ENCODE measurements around the gene RNF148. TPM values are rescaled to one million over a fixed set of nuclear protein-coding genes. Genes with fewer than 3 reads are reported as not detected.

Gene RNF148
- polyA plus RNA-seq, 2 of the 4 experiments (the other 2 are of a cell fraction), result not detected

DNA sequence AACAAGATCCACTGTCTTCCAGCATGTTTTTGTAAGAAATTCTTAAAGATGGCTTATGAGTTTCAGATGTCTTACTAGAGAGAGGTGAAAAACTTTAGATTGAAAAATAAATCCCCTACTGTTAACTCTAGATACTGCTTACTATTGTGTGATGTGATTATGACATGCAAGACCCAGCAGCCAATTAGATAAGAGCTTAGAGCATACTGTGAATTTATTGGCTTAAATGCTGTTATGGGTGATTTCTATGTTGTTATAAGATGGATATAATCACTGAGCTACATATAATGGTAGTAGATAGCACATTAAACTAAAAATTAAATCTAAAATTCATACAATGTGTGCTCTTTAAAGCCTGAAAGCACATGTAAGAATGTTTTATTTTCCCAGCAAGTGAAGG lies 3.7 kb downstream of the RNF148 start, which contains the start of gene RNF133 (continued):
- TF ChIP-seq, protein P1, sequence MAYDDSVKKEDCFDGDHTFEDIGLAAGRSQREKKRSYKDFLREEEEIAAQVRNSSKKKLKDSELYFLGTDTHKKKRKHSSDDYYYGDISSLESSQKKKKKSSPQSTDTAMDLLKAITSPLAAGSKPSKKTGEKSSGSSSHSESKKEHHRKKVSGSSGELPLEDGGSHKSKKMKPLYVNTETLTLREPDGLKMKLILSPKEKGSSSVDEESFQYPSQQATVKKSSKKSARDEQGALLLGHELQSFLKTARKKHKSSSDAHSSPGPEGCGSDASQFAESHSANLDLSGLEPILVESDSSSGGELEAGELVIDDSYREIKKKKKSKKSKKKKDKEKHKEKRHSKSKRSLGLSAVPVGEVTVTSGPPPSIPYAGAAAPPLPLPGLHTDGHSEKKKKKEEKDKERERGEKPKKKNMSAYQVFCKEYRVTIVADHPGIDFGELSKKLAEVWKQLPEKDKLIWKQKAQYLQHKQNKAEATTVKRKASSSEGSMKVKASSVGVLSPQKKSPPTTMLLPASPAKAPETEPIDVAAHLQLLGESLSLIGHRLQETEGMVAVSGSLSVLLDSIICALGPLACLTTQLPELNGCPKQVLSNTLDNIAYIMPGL (CRISPR knock-in tag; IDR thresholded peaks at IDR 0.05; ENCODE audit: borderline replicate concordance), result no peak
- TF ChIP-seq FOSB (CRISPR knock-in tag; IDR thresholded peaks at IDR 0.05) (no peak), PHF8 (IDR thresholded peaks at IDR 0.05; ENCODE audit: borderline replicate concordance, low read depth) (no peak)

DNA sequence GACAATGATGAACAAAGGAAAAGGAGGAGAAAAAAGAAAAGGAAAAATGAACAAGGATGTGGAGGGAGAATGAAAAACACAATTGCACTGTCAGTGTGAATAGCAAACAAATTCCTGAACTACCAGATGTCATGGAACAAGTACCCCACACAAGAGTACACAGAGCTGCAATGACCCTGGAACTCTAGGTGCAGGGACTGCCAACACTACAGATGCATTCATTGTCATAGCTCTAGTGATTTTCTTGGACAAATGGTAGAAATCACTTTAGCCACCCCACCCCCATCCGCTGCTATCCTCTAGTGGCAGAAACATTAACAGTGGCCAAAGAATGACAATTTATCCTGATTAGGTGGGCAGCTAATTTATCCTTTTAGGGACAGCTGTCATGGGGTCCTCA lies 6.9 kb downstream of the RNF148 start:
- ATAC-seq, result no peak
- no peak overlapping the region for H3K4me3 ChIP-seq
- WGBS (ENCODE audit: missing lambda C conversion rate), result 5% methylated on average over 1 of the region's 1 CpG
- ChIA-PET POLR2A (no interaction called here), CTCF (no interaction called here)
- H3K27ac ChIP-seq, result no peak overlapping the region
- no peaks in the 10 kb centered on the region for H3K9me3 ChIP-seq
- H3K4me2 ChIP-seq, result no peak overlapping the region
- FAIRE-seq, result no peak
- TF ChIP-seq MYC (IDR thresholded peaks at IDR 0.05; ENCODE audit: borderline replicate concordance, low read length), result no peak
- TF ChIP-seq, protein P1 (CRISPR knock-in tag; IDR thresholded peaks at IDR 0.05; ENCODE audit: borderline replicate concordance), result no peak
- TF ChIP-seq JUN (IDR thresholded peaks at IDR 0.05), result no peak
- TF ChIP-seq FOSL2 (IDR thresholded peaks at IDR 0.05), result no peak
- TF ChIP-seq FOSL2 (CRISPR knock-in tag; IDR thresholded peaks at IDR 0.05), result no peak
- TF ChIP-seq POLR2AphosphoS2 (conservative IDR thresholded peaks at IDR 0.05; ENCODE audit: low read length), result no peak
- TF ChIP-seq, protein P2, sequence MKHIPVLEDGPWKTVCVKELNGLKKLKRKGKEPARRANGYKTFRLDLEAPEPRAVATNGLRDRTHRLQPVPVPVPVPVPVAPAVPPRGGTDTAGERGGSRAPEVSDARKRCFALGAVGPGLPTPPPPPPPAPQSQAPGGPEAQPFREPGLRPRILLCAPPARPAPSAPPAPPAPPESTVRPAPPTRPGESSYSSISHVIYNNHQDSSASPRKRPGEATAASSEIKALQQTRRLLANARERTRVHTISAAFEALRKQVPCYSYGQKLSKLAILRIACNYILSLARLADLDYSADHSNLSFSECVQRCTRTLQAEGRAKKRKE (CRISPR knock-in tag; IDR thresholded peaks at IDR 0.05; ENCODE audit: low read depth), result no peak
- no peak for TF ChIP-seq FOSB (CRISPR knock-in tag; IDR thresholded peaks at IDR 0.05)
- no peak for TF ChIP-seq FOXS1 (CRISPR knock-in tag; IDR thresholded peaks at IDR 0.05)
- TF ChIP-seq, protein P3, sequence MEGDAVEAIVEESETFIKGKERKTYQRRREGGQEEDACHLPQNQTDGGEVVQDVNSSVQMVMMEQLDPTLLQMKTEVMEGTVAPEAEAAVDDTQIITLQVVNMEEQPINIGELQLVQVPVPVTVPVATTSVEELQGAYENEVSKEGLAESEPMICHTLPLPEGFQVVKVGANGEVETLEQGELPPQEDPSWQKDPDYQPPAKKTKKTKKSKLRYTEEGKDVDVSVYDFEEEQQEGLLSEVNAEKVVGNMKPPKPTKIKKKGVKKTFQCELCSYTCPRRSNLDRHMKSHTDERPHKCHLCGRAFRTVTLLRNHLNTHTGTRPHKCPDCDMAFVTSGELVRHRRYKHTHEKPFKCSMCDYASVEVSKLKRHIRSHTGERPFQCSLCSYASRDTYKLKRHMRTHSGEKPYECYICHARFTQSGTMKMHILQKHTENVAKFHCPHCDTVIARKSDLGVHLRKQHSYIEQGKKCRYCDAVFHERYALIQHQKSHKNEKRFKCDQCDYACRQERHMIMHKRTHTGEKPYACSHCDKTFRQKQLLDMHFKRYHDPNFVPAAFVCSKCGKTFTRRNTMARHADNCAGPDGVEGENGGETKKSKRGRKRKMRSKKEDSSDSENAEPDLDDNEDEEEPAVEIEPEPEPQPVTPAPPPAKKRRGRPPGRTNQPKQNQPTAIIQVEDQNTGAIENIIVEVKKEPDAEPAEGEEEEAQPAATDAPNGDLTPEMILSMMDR (IDR thresholded peaks at IDR 0.05), result no peak
- no peak for TF ChIP-seq SMC3 (IDR thresholded peaks at IDR 0.05)
- no peak for TF ChIP-seq TP53 (CRISPR knock-in tag; IDR thresholded peaks at IDR 0.05)
- TF ChIP-seq RFX5 (IDR thresholded peaks at IDR 0.05), result no peak
- no peak for TF ChIP-seq KDM5A (IDR thresholded peaks at IDR 0.05)
- no peak for TF ChIP-seq ZNF302 (CRISPR knock-in tag; IDR thresholded peaks at IDR 0.05)
- TF ChIP-seq HOXA7 (CRISPR knock-in tag; IDR thresholded peaks at IDR 0.05), result no peak
- no peaks in the 10 kb centered on the region for H3K4me1 ChIP-seq
- no peak for DNase-seq (ENCODE audit: low read depth in 1 of 2, low spot score in 1 of 2)

DNA sequence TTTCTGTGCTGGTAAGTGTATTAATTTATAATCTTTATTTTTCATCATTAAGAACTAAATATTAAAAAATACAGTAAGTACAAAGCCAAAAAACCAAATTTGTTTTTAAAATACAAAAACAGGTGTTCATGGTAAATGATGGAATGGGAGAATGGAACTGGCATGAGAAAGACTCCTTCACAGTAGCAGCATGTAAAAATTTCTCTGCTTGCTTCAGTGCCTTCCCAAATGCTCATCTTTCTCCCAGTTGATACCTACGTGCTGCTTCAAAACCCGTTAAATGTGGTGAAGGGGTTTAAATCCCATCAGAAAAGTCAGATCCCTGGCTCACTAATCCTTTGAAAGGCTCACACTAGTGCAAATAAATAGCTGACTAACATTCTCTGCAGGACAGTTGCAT lies 8.0 kb downstream of the RNF148 start:
- no peaks in the 10 kb centered on the region for H3K4me1 ChIP-seq
- no peak for DNase-seq (ENCODE audit: low read depth in 1 of 2, low spot score in 1 of 2)
- no peak for FAIRE-seq

More for the DNA sequence above, 8.0 kb downstream of the RNF148 start:
- 0% methylated on average over 2 of the region's 2 CpGs for WGBS (ENCODE audit: missing lambda C conversion rate)
- CTCF ChIA-PET, result no interaction called here
- Histone ChIP-seq H3K4me3 (no peak overlapping the region), H3K9me3 (no peaks in the 10 kb centered on the region), H3K27ac (no peak overlapping the region), H3K4me2 (no peak overlapping the region)
- no peak for ATAC-seq
- TF ChIP-seq, protein P4, sequence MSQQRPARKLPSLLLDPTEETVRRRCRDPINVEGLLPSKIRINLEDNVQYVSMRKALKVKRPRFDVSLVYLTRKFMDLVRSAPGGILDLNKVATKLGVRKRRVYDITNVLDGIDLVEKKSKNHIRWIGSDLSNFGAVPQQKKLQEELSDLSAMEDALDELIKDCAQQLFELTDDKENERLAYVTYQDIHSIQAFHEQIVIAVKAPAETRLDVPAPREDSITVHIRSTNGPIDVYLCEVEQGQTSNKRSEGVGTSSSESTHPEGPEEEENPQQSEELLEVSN (IDR thresholded peaks at IDR 0.05; ENCODE audit: borderline replicate concordance, low read depth), result no peak
- TF ChIP-seq HOXB13 (CRISPR knock-in tag; IDR thresholded peaks at IDR 0.05; ENCODE audit: low read depth), result no peak
- no peak for TF ChIP-seq FOSL2 (IDR thresholded peaks at IDR 0.05)
- no peak for TF ChIP-seq FOSL2 (CRISPR knock-in tag; IDR thresholded peaks at IDR 0.05)
- POLR2A ChIA-PET, result no interaction called here

Measured in A549 (cell line).